ENCODE data around the gene RAB3A. TPM values are rescaled to one million over a fixed set of nuclear protein-coding genes. Genes with fewer than 3 reads are reported as not detected.

The RAB3A gene, protein sequence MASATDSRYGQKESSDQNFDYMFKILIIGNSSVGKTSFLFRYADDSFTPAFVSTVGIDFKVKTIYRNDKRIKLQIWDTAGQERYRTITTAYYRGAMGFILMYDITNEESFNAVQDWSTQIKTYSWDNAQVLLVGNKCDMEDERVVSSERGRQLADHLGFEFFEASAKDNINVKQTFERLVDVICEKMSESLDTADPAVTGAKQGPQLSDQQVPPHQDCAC
- total RNA-seq: 1 to 10 TPM; 2.9 to 3.8 TPM
- polyA plus RNA-seq: 0.59 TPM

- DNase-seq: peak; percentile 99 to 100 (median 99)
- Mint-ChIP-seq H3K4me1 (peaks cover 16 to 36% (median 22%) of the 10 kb centered on the region in 3 donors), H3K36me3 (peaks cover 0 to 17% (median 2%) of the 10 kb centered on the region in 3 donors), H3K27me3 (peaks cover 3 to 6% of the 10 kb centered on the region in 2 donors), H3K9me3 (no peaks in the 10 kb centered on the region), H3K27ac (peak within 1 kb of the TSS; percentile 81 to 99 (median 97)), H3K4me3 (peak within 1 kb of the TSS; percentile 93 to 98 (median 96))
- POLR2A ChIA-PET: interaction anchor here (0.6 to 3.4 kb wide), 7 partner anchors 9 to 271 kb away, joined by 3 to 41 read pairs (median 5); partner anchors contain the start of genes CCDC124, JUND and MPV17L2
- CTCF ChIA-PET: interaction anchor here (0.6 to 10.9 kb wide), 6 partner anchors 11 to 196 kb away, joined by 3 to 116 read pairs (median 9); partner anchors contain the start of genes ARRDC2 and MPV17L2
- H3K9me3 ChIP-seq (ENCODE audit: low read length): no peaks in the 10 kb centered on the region
- peaks cover 4% of the 10 kb centered on the region for H3K36me3 ChIP-seq (ENCODE audit: insufficient read depth, low read length)
- peak within 1 kb of the TSS; percentile 78 for H3K27ac ChIP-seq (ENCODE audit: low read depth, low read length)
- peaks cover 5% of the 10 kb centered on the region for H3K27me3 ChIP-seq (ENCODE audit: insufficient read depth, low read length, poor library complexity, severe bottlenecking)
- H3K4me1 ChIP-seq (ENCODE audit: insufficient read depth, low read length): peaks cover 17% of the 10 kb centered on the region
- peak within 1 kb of the TSS; percentile 94 for H3K4me3 ChIP-seq (ENCODE audit: low read length)
Measured at GRCh38 chr19:18203863-18204393, at the start of gene RAB3A. Gene RAB3A (minus strand): TSS chr19:18204042. CDS start chr19:18202740, 1,302 bp downstream.

GRCh38 chr19:18253130-18253529 is 49.3 kb upstream of the RAB3A start:
- Mint-ChIP-seq H3K9me3 (no peaks in the 10 kb centered on the region), H3K4me1 (peaks cover 0 to 1% (median 0%) of the 10 kb centered on the region in 3 donors), H3K36me3 (no peaks in the 10 kb centered on the region), H3K27me3 (peaks cover 14 to 25% of the 10 kb centered on the region in 2 donors), H3K27ac (no peak overlapping the region), H3K4me3 (no peak overlapping the region)
- H3K9me3 ChIP-seq (ENCODE audit: low read length): no peaks in the 10 kb centered on the region
- POLR2A ChIA-PET: no interaction called here
- H3K27me3 ChIP-seq (ENCODE audit: insufficient read depth, low read length, poor library complexity, severe bottlenecking): peaks cover 8% of the 10 kb centered on the region
- no peak overlapping the region for H3K4me3 ChIP-seq (ENCODE audit: low read length)
- no peaks in the 10 kb centered on the region for H3K4me1 ChIP-seq (ENCODE audit: insufficient read depth, low read length)
- no peak for DNase-seq
- H3K36me3 ChIP-seq (ENCODE audit: insufficient read depth, low read length): no peaks in the 10 kb centered on the region
- CTCF ChIA-PET: interaction anchor here (0.8 to 11.8 kb wide), 16 partner anchors 12 to 249 kb away, joined by 3 to 116 read pairs (median 6); partner anchors contain the start of genes MPV17L2 and RAB3A
- no peak overlapping the region for H3K27ac ChIP-seq (ENCODE audit: low read depth, low read length)

- no peak for DNase-seq
- H3K4me3 Mint-ChIP-seq: no peak overlapping the region
- H3K9me3 Mint-ChIP-seq: no peaks in the 10 kb centered on the region
- Histone ChIP-seq H3K4me3 (ENCODE audit: low read length) (no peak overlapping the region), H3K36me3 (ENCODE audit: insufficient read depth, low read length) (no peaks in the 10 kb centered on the region), H3K9me3 (ENCODE audit: low read length) (no peaks in the 10 kb centered on the region), H3K4me1 (ENCODE audit: insufficient read depth, low read length) (no peaks in the 10 kb centered on the region), H3K27ac (ENCODE audit: low read depth, low read length) (no peak overlapping the region), H3K27me3 (ENCODE audit: insufficient read depth, low read length, poor library complexity, severe bottlenecking) (peaks cover 8% of the 10 kb centered on the region)
- ChIA-PET POLR2A (interaction anchor here (1.7 kb wide), 1 partner anchor 61 kb away, joined by 8 read pairs; no protein-coding TSS in a partner anchor), CTCF (interaction anchor here (0.7 to 11.8 kb wide), 31 partner anchors 9 to 249 kb away, joined by 3 to 116 read pairs (median 5); partner anchors contain the start of genes MPV17L2 and RAB3A)
- no peaks in the 10 kb centered on the region for H3K36me3 Mint-ChIP-seq
- H3K27me3 Mint-ChIP-seq: peaks cover 14 to 25% of the 10 kb centered on the region in 2 donors
- H3K4me1 Mint-ChIP-seq: peaks cover 0 to 1% (median 0%) of the 10 kb centered on the region in 3 donors
- no peak overlapping the region for H3K27ac Mint-ChIP-seq
Measured at GRCh38 chr19:18252370-18252717, 48.5 kb upstream of the RAB3A start.

GRCh38 chr19:18251587-18252369 is 47.9 kb upstream of the RAB3A start:
- H3K27me3 ChIP-seq (ENCODE audit: insufficient read depth, low read length, poor library complexity, severe bottlenecking): peaks cover 8% of the 10 kb centered on the region
- ChIA-PET POLR2A (interaction anchor here (1.7 kb wide), 1 partner anchor 60 kb away, joined by 8 read pairs; no protein-coding TSS in a partner anchor), CTCF (interaction anchor here (0.6 to 11.8 kb wide), 35 partner anchors 8 to 248 kb away, joined by 3 to 116 read pairs (median 5); partner anchors contain the start of genes MPV17L2 and RAB3A)
- no peak overlapping the region for H3K27ac Mint-ChIP-seq
- peaks cover 14 to 25% of the 10 kb centered on the region in 2 donors for H3K27me3 Mint-ChIP-seq
- no peaks in the 10 kb centered on the region for H3K9me3 ChIP-seq (ENCODE audit: low read length)
- no peaks in the 10 kb centered on the region for H3K36me3 ChIP-seq (ENCODE audit: insufficient read depth, low read length)
- H3K4me1 ChIP-seq (ENCODE audit: insufficient read depth, low read length): no peaks in the 10 kb centered on the region
- no peak overlapping the region for H3K4me3 Mint-ChIP-seq
- no peak overlapping the region for H3K4me3 ChIP-seq (ENCODE audit: low read length)
- H3K27ac ChIP-seq (ENCODE audit: low read depth, low read length): no peak overlapping the region
- H3K36me3 Mint-ChIP-seq: no peaks in the 10 kb centered on the region
- H3K4me1 Mint-ChIP-seq: peaks cover 0 to 1% (median 0%) of the 10 kb centered on the region in 3 donors
- peak; percentile 66 to 85 (median 72) for DNase-seq
- no peaks in the 10 kb centered on the region for H3K9me3 Mint-ChIP-seq

DNA sequence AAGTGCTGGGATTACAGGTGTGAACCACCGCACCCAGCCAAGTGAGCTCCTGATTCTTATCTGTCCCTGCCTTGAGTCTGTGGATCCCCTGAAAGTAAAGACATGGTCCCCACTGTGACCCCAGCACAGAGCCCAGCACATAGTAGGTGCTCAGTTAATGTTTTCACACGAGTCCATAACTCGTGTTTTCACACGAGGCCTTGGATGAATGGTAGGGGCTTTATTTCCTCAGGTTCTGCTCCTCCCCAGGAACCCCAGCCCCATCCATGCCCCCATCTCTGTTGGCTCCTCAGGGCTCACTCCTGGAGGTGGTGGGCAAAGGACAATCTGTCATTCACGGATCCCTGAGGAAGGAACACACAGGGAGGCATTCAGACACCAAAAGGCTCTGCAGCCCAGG is 46.0 kb upstream of the RAB3A start:
- Histone ChIP-seq H3K4me1 (ENCODE audit: insufficient read depth, low read length) (no peaks in the 10 kb centered on the region), H3K9me3 (ENCODE audit: low read length) (no peaks in the 10 kb centered on the region), H3K27ac (ENCODE audit: low read depth, low read length) (no peak overlapping the region), H3K27me3 (ENCODE audit: insufficient read depth, low read length, poor library complexity, severe bottlenecking) (peaks cover 8% of the 10 kb centered on the region), H3K36me3 (ENCODE audit: insufficient read depth, low read length) (no peaks in the 10 kb centered on the region), H3K4me3 (ENCODE audit: low read length) (no peak overlapping the region)
- Mint-ChIP-seq H3K4me3 (no peak overlapping the region), H3K27ac (no peak overlapping the region), H3K9me3 (no peaks in the 10 kb centered on the region), H3K27me3 (peaks cover 12 to 21% of the 10 kb centered on the region in 2 donors), H3K36me3 (no peaks in the 10 kb centered on the region), H3K4me1 (no peaks in the 10 kb centered on the region)
- CTCF ChIA-PET: interaction anchor here (1.1 to 11.8 kb wide), 4 partner anchors 9 to 58 kb away, joined by 4 to 116 read pairs (median 27); partner anchors contain the start of genes MPV17L2 and RAB3A
- DNase-seq: no peak
- POLR2A ChIA-PET: interaction anchor here (0.9 kb wide), 1 partner anchor 69 kb away, joined by 3 read pairs; no protein-coding TSS in a partner anchor

GRCh38 chr19:18245297-18245696 is 41.5 kb upstream of the RAB3A start:
- H3K4me3 Mint-ChIP-seq: no peak overlapping the region
- CTCF ChIA-PET: interaction anchor here (11.8 kb wide), 1 partner anchor 40 kb away, joined by 116 read pairs; the partner anchor contains the start of gene RAB3A
- no peaks in the 10 kb centered on the region for H3K9me3 Mint-ChIP-seq

GRCh38 chr19:18239303-18239702 is 35.5 kb upstream of the RAB3A start:
- H3K9me3 Mint-ChIP-seq: peaks cover 0 to 4% (median 0%) of the 10 kb centered on the region in 5 donors
- DNase-seq: no peak
- Histone ChIP-seq H3K27me3 (ENCODE audit: insufficient read depth, low read length, poor library complexity, severe bottlenecking) (no peaks in the 10 kb centered on the region), H3K4me3 (ENCODE audit: low read length) (no peak overlapping the region), H3K36me3 (ENCODE audit: insufficient read depth, low read length) (no peaks in the 10 kb centered on the region), H3K4me1 (ENCODE audit: insufficient read depth, low read length) (no peaks in the 10 kb centered on the region), H3K9me3 (ENCODE audit: low read length) (no peaks in the 10 kb centered on the region), H3K27ac (ENCODE audit: low read depth, low read length) (no peak overlapping the region)
- no peak overlapping the region for H3K27ac Mint-ChIP-seq
- CTCF ChIA-PET: no interaction called here
- H3K27me3 Mint-ChIP-seq: peaks cover 19 to 32% of the 10 kb centered on the region in 2 donors
- POLR2A ChIA-PET: no interaction called here
- H3K36me3 Mint-ChIP-seq: no peaks in the 10 kb centered on the region
- no peak overlapping the region for H3K4me3 Mint-ChIP-seq
- H3K4me1 Mint-ChIP-seq: no peaks in the 10 kb centered on the region

More at GRCh38 chr19:18245297-18245696, 41.5 kb upstream of the RAB3A start:
- Mint-ChIP-seq H3K27ac (peak overlapping the region in 1 of 8 donors; percentile 33), H3K27me3 (peaks cover 0 to 4% of the 10 kb centered on the region in 2 donors), H3K4me1 (no peaks in the 10 kb centered on the region), H3K36me3 (no peaks in the 10 kb centered on the region)
- POLR2A ChIA-PET: interaction anchor here (0.6 kb wide), 1 partner anchor 1226 kb away, joined by 3 read pairs; no protein-coding TSS in a partner anchor
- Histone ChIP-seq H3K36me3 (ENCODE audit: insufficient read depth, low read length) (no peaks in the 10 kb centered on the region), H3K4me3 (ENCODE audit: low read length) (no peak overlapping the region), H3K27me3 (ENCODE audit: insufficient read depth, low read length, poor library complexity, severe bottlenecking) (no peaks in the 10 kb centered on the region), H3K9me3 (ENCODE audit: low read length) (no peaks in the 10 kb centered on the region), H3K27ac (ENCODE audit: low read depth, low read length) (no peak overlapping the region), H3K4me1 (ENCODE audit: insufficient read depth, low read length) (no peaks in the 10 kb centered on the region)
- no peak for DNase-seq
